Measurements from ENCODE around the gene FAM76A.

DNA sequence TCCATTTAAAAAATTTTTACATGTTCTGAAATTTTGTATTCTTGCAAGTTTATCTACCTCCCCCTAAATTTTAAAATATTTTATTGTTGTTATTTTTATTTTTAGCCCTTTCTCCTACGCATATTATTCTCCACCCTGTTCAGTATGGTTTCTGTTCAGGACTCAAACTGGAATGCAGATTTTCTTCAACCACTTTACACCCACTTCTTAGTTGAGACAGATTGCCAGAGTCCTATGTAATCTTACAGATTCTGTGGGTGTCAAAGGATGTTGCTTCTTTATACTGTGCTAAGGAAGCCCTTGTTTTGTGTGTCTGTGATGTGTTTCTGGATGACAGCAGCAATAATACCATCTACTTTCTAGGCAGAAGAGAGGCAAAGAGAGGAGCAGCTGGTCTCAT lies 84.1 kb downstream of the FAM76A start:
- TF ChIP-seq, protein P1, sequence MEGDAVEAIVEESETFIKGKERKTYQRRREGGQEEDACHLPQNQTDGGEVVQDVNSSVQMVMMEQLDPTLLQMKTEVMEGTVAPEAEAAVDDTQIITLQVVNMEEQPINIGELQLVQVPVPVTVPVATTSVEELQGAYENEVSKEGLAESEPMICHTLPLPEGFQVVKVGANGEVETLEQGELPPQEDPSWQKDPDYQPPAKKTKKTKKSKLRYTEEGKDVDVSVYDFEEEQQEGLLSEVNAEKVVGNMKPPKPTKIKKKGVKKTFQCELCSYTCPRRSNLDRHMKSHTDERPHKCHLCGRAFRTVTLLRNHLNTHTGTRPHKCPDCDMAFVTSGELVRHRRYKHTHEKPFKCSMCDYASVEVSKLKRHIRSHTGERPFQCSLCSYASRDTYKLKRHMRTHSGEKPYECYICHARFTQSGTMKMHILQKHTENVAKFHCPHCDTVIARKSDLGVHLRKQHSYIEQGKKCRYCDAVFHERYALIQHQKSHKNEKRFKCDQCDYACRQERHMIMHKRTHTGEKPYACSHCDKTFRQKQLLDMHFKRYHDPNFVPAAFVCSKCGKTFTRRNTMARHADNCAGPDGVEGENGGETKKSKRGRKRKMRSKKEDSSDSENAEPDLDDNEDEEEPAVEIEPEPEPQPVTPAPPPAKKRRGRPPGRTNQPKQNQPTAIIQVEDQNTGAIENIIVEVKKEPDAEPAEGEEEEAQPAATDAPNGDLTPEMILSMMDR (conservative IDR thresholded peaks at IDR 0.05 in 1 of 2, IDR thresholded peaks at IDR 0.05 in 1 of 2; ENCODE audit: extremely low read depth in 1 of 2, insufficient read depth in 1 of 2, low read depth in 1 of 2, low read length in 2 of 2): no peak
- TF ChIP-seq EZH2 (IDR thresholded peaks at IDR 0.05; ENCODE audit: borderline replicate concordance, low read length): no peak

All from mammary epithelial cell (primary cell).